Neural crest cell (in vitro differentiated cells): ENCODE data around the gene HS3ST6. TPM values are rescaled to one million over a fixed set of nuclear protein-coding genes. Genes with fewer than 3 reads are reported as not detected.
"Not testable (repeated sequence)": the region's sequence is repeated elsewhere in the genome, so short reads cannot be mapped to it uniquely, and the experiment has no call there.

Experiments used
- DNase-seq: peaks from one replicate; pipeline ENCODE4 v3.0.0; 2021; ENCODE audit warnings: low read depth, mixed read lengths, low spot score
- H3K27ac Mint-ChIP-seq: one replicate; pipeline ENCODE4 v1.8.0; 2021; ENCODE audit warnings: mild to moderate bottlenecking, mixed read lengths; ENCODE audit not compliant: unreplicated experiment
- H3K27me3 Mint-ChIP-seq: 2 replicates; pipeline ENCODE4 v1.8.0; 2021; ENCODE audit warnings: low read depth, mild to moderate bottlenecking, mixed read lengths
- H3K36me3 Mint-ChIP-seq: 2 replicates; pipeline ENCODE4 v1.8.0; 2021; ENCODE audit warnings: low read depth, mild to moderate bottlenecking, mixed read lengths
- H3K4me1 Mint-ChIP-seq: 2 replicates; pipeline ENCODE4 v1.8.0; 2021; ENCODE audit warnings: mixed read lengths
- H3K4me3 Mint-ChIP-seq: one replicate; pipeline ENCODE4 v1.8.0; 2021; ENCODE audit warnings: mild to moderate bottlenecking, mixed read lengths
- H3K9me3 Mint-ChIP-seq: 2 replicates; pipeline ENCODE4 v1.8.0; 2021; ENCODE audit warnings: mixed read lengths
- CTCF ChIP-seq: fragments of 200-600 bp; sonication (generic); conservative IDR thresholded peaks from 2 replicates; pipeline ENCODE4 v1.5.0; 2021; ENCODE audit warnings: antibody characterized with exemption, mild to moderate bottlenecking
- total RNA-seq: library from RNA; stranded (reverse); gene quantifications from 2 replicates; pipeline ENCODE4 v1.2.1, GENCODE V29; 2021

Gene HS3ST6
- total RNA-seq, 1 donor from 2014 or later, result not detected

DNA sequence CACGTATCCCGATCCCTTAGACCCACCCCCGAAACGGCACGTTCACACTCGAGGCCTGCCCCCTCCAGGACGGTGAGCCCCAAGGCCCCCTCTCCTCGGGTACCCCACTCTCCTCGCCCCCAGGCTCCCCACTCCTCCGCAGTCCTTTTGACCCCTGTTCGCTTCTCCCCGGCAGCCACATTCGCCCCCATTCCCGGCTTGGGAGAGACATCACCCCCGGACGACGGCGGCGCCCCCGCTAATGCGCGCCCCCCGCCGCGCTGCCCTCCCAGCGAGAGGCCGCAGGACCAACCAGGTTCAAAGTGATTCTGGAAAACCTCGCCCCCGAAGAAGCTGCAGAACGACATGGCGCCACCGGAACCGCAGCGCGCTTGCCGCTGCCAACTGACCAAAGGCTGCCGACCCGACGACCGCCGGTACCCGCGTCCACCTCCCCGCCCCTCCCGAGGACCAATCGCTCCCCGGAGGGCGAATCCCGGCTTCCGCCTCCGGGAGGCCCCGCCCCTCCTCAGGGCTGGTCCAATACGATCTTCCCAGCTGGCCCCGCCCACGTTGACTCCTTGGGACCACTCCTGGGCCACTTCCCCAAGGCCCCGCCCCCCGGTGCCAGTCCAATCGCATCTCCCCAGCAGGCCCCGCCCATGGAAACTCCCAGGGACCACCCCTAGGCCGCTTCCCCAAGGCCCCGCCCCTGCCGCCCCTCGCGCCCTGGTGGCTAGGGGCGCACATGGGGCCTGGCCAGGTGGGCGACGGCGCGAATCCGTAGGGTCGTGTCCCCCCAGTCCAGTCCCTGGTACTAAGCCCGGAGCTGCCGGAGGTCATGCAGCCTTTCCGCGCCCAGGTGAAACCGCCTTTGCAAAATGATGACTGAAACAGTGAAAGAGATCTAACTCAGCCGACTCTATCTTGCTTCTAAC lies 24.9 kb upstream of the HS3ST6 start, which contains the start of gene MSRB1:
MSRB1 (minus strand) TSS at position 390 of the 917 bp plus-strand sequence; CDS start at position 347, 43 bp downstream.
- H3K27me3 Mint-ChIP-seq, result no peaks in the 10 kb centered on the region
- H3K9me3 Mint-ChIP-seq, result no peaks in the 10 kb centered on the region
- TF ChIP-seq CTCF, result no peak
- DNase-seq, result peak; percentile 100
- peak within 1 kb of the TSS; percentile 92 for H3K27ac Mint-ChIP-seq
- peak within 1 kb of the TSS; percentile 90 for H3K4me3 Mint-ChIP-seq
- no peaks in the 10 kb centered on the region for H3K36me3 Mint-ChIP-seq
- H3K4me1 Mint-ChIP-seq, result peaks cover 14% of the 10 kb centered on the region

GRCh38 chr16:1942047-1942809 lies 24.0 kb upstream of the HS3ST6 start:
- H3K4me3 Mint-ChIP-seq, result peak overlapping the region; percentile 90
- peaks cover 14% of the 10 kb centered on the region for H3K4me1 Mint-ChIP-seq
- H3K27ac Mint-ChIP-seq, result no peak overlapping the region
- no peaks in the 10 kb centered on the region for H3K36me3 Mint-ChIP-seq
- no peak for DNase-seq
- no peaks in the 10 kb centered on the region for H3K27me3 Mint-ChIP-seq
- TF ChIP-seq CTCF, result no peak
- H3K9me3 Mint-ChIP-seq, result no peaks in the 10 kb centered on the region

DNA sequence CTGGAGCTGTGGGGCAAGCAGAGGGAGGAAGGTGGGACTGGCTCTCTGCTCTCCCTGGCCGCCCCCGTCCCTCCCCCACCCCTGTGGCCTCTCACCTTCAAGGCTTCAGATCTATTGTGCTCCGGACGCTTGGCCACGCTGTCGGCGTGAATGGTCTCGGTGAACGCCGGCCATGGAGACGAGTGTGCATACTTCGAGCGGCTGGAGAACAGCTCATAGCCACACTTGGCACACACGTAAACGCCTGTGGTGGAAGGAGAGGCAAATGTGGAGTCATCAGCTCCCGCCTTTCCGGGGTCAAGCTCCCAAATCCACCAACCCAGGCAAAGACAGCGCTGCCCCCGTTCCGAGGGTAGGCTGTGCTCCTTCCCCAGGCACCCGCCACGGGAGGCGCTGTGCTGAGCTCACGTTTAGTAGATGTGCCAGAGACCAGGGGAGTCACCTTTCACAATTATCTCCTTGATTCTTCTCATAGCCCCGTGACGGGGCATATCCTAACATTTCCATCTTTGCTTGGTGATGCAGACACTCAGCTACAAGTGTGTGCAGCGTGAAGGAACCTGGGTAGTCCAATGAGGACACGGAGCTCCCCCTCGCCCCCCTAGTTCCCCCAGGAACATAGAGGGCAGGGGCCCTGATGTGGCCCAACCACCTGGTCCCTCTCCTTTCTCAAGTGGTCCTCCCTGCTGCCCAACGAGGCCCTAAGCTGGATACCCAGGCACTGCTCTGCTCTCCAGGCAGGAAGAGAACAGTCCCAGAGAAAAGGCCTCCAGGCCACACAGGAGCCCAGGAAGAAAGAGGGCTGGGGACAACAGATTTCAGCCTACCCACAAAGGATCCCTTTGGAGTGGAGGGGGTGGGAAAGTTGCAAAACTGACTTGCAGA lies 23.2 kb upstream of the HS3ST6 start:
- Mint-ChIP-seq H3K4me3 (peak overlapping the region; percentile 90), H3K4me1 (peaks cover 14% of the 10 kb centered on the region), H3K27me3 (no peaks in the 10 kb centered on the region), H3K9me3 (no peaks in the 10 kb centered on the region), H3K27ac (no peak overlapping the region), H3K36me3 (no peaks in the 10 kb centered on the region)
- TF ChIP-seq CTCF, result peak; percentile 14
- no peak for DNase-seq

DNA sequence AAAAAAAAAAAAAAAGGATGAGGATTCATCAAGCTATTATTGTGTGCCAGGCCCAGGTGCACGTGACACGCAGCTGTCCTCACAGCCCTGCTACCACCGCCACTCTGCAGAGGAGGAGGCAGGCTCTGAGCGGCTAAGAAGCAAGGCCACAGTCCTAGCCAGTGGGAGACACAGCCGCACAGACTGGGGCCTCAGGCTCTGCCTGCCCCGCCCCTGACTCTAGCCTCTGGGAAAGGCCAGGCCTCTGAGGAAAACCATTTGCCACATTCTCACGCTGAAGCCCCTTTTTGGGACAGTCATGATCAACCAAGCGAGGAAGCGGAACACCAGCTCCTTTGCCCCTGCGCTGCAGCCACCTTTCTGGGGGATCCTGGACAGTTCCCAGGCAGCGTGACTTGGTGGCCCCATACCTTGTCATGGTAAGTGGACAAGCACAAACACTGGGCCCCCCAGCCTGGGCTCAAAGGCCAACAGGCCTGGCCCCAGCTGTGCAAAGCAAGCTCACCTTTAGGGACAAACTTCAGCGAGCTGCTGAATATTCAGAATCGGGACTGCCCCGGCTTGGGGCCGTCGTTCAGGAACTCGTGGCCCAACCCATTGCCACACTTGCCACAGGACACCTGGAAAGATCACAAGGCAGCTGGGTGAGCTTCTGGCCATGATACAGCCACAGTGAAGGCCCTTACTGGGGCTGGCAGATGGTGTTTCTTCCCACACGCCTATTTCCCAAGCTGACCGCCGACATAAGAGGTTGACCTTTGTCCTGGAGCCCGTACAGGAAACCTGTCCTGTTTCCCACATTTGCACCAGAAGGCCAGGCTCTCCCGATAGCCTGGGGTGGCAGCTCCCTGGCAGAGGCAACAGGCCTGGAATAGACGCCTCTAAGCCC lies 22.3 kb upstream of the HS3ST6 start:
- H3K4me3 Mint-ChIP-seq, result peak overlapping the region; percentile 56
- no peak overlapping the region for H3K27ac Mint-ChIP-seq
- no peaks in the 10 kb centered on the region for H3K27me3 Mint-ChIP-seq
- H3K4me1 Mint-ChIP-seq, result peaks cover 14% of the 10 kb centered on the region
- no peaks in the 10 kb centered on the region for H3K36me3 Mint-ChIP-seq
- H3K9me3 Mint-ChIP-seq, result no peaks in the 10 kb centered on the region
- DNase-seq, result no peak
- no peak for TF ChIP-seq CTCF

DNA sequence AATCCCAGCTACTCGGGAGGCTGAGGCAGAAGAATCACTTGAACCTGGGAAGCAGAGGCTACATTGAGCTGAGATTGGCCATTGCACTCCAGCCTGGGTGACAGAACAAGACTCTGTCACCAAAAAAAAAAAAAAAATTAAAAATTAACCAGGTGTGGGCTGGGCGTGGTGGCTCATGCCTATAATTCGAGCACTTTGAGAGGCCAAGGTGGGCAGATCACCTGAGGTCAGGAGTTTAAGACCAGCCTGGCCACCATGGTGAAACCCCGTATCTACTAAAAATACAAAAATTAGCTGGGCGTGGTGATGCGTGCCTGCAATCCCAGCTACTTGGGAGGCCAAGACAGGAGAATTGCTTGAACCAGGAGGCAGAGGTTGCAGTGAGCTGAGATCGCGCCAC lies 21.6 kb upstream of the HS3ST6 start:
- not testable (repeated sequence) for H3K9me3 Mint-ChIP-seq, H3K27ac Mint-ChIP-seq, H3K27me3 Mint-ChIP-seq, H3K36me3 Mint-ChIP-seq, DNase-seq
- Mint-ChIP-seq H3K4me3 (peak overlapping the region; percentile 56), H3K4me1 (peaks cover 14% of the 10 kb centered on the region)
